GM12865 (cell line): ENCODE measurements around the gene MICAL3.

Source experiments
- DNase-seq: peaks from one replicate; pipeline ENCODE4 v3.0.0; 2010; ENCODE audit warnings: low read depth
- H3K4me3 ChIP-seq: 2 replicates; pipeline ENCODE4 v1.5.1; 2011; ENCODE audit warnings: mild to moderate bottlenecking, low read depth, low read length, control low read depth
- TF ChIP-seq, protein P1 (sequence below): IDR thresholded peaks from 2 replicates; pipeline ENCODE4 v1.5.1; 2011; ENCODE audit warnings: low read length, control low read depth, low read depth, inconsistent platforms; ENCODE audit not compliant: insufficient read depth; ENCODE audit errors: missing control alignments

The MICAL3 gene

DNA sequence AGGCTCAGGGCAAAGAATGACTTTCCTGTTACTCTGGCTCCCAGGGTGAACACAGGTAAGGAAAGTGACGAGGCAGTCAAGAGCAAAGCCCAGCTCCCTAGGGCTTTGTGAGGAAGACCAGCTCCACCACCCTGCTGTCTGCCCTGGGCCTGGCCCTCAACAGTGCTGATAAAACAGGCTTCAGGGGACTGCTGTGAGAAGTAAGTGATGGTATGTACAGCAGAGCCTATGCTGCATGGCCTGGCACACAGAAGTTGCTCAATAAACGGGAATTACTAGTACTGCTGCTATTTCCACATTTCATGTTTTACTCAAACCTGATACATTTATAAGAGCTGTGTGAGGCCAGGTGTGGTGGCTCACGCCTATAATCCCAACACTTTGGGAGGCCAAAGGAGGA is 50.3 kb downstream of the MICAL3 start:
- no peak overlapping the region for H3K4me3 ChIP-seq
- no peak for DNase-seq
- TF ChIP-seq, protein P1, sequence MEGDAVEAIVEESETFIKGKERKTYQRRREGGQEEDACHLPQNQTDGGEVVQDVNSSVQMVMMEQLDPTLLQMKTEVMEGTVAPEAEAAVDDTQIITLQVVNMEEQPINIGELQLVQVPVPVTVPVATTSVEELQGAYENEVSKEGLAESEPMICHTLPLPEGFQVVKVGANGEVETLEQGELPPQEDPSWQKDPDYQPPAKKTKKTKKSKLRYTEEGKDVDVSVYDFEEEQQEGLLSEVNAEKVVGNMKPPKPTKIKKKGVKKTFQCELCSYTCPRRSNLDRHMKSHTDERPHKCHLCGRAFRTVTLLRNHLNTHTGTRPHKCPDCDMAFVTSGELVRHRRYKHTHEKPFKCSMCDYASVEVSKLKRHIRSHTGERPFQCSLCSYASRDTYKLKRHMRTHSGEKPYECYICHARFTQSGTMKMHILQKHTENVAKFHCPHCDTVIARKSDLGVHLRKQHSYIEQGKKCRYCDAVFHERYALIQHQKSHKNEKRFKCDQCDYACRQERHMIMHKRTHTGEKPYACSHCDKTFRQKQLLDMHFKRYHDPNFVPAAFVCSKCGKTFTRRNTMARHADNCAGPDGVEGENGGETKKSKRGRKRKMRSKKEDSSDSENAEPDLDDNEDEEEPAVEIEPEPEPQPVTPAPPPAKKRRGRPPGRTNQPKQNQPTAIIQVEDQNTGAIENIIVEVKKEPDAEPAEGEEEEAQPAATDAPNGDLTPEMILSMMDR, result no peak

DNA sequence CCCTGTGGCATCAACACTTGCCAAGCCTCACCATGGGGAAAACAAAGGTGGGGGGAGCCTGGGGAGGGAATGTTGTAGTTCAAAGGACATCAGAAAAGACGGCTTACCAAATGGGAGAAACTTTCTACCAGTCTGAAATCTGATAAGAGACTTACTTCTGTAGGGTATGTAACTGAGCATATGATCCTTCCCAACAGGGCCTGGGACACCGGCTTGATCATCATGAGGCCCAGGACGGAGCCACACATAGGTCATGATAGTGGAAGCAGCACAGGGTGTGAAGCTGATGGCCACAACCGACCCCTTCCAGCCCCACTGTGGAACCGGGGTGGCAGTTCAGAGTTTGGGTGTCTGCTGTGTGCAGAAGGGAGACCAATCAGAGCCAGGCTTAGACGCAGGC is 51.1 kb downstream of the MICAL3 start:
- TF ChIP-seq, protein P1, result no peak
- DNase-seq, result no peak
- H3K4me3 ChIP-seq, result no peak overlapping the region

DNA sequence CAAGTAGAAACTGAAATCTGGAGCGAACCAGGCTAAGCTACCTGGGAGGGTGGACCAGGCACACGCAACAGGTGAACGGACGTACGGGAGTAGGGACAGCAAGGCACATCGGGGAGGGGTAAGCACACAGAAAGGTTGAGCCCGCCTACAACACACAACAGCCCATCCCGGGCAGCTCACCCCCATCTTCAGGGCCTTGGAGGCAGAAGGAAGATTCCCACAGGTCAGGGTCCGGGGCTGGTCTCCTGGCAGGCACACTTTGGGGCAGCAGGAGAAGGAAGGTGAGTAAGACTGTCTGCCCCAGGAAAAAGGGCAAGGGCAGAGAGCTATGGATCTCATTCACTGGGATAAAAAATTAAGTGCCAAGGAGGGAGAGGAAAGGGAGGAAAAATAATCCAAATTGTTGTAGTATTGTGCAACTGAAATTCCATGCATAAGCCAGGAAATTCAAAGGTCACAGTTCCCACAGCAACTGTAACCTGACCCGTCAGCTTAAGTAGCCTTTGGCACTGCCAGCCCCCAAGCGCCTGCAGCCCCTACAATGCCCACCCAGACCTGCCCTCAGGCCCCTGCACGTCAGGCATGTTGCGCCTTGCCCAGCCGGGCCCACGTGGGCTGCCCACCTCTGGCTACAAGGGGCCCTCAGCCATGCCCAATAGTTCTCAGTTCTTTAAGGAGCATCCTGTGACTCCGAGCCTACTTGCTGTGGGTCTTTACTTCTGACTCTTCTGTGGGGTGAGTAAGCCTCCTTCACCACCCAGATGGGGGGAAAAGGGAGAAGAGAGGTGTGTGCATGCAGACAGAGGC is 51.8 kb downstream of the MICAL3 start:
- H3K4me3 ChIP-seq, result no peak overlapping the region
- TF ChIP-seq, protein P1, result no peak
- no peak for DNase-seq

DNA sequence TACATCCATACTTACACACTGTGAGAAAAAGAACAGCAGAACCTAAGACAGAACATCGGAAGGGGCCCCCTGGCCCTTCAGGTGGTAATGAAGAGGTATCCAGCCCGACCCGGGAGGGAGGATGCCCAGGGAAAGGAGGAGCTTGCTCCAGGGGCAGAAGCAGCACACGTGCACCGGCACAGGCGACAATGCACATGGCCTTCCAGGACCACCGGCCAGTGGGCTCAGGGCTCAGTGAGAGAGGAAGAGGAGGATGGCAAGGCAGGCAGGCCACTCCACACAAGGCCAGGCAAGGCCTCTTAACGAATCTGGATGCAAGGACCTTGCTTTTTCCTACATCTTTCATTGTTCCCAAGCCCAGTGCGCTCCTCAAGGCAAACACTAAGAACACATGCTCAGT is 52.6 kb downstream of the MICAL3 start:
- DNase-seq, result no peak
- TF ChIP-seq, protein P1, result no peak
- H3K4me3 ChIP-seq, result no peak overlapping the region

DNA sequence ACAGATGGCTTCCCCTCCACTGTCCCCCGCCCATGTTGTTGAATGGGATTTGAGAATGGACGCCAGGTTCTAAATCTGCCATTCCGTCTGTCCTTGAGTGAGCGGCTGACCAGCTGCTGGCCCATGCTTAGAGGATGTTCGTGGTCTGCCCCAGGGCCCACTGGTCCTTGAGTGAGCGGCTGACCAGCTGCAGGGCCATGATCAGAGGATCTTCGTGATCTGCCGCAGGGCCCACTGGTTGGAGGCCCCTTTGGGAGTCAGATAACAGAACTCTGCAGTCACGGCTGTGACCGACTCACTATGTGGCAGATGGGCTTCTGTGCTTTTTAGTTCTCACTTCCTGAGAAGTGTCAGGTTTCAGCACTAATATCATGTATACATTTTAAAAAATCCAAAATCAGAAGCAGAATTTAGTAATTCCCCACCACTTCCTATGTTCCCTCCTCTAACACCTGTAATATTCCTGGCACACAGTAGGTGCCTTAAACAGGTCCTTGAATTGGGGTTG is 54.1 kb downstream of the MICAL3 start:
- H3K4me3 ChIP-seq, result no peak overlapping the region
- no peak for DNase-seq
- TF ChIP-seq, protein P1, result no peak

DNA sequence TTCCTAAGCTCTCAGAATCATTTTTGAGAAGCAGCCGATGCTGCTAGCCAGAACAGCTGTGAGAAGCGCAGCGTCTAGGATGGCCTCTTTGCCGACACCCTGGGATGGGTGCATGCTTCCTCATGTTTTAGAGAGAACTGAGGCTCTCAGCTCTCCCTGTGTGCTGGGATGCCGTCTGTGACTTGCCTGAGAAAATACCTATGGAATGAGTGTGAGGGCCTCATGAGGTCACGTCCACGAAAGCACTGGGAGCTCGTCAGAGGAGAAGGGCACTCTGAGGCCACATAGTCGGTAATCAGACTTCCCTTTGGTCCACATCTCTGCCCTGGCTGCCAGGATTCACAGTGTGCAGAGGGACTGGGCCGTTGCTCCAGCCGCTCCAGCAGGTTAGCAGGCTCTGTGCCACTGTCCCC is 54.7 kb downstream of the MICAL3 start:
- no peak overlapping the region for H3K4me3 ChIP-seq
- no peak for DNase-seq
- TF ChIP-seq, protein P1, result no peak
